ENCODE results near the gene AGBL3.

Gene AGBL3

DNA sequence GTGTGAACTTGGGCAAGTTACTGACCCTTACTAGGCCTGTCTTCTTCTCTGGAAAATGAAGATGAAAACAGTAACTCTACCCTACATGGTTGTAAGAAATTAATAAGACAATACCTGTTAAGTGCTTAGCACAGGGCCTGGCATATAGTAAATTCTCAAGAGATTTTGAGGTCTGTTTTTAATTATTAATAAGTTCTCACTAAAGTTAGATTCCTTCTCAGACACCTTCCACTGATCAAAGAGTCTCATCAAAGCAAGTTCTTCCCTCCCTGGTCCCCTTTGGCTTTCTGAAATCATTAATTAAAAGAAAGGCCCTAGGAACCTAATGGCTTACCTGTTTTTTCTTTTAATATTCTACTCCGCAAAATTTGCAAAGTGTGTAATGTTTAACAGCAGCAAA lies 166.1 kb downstream of the AGBL3 start:
- Mint-ChIP-seq H3K27me3 (ENCODE audit: low read depth) (no peaks in the 10 kb centered on the region), H3K27ac (no peak overlapping the region), H3K36me3 (ENCODE audit: low read depth) (peaks cover 70% of the 10 kb centered on the region), H3K9me3 (peaks cover 44% of the 10 kb centered on the region), H3K4me1 (ENCODE audit: low read depth) (peaks cover 44% of the 10 kb centered on the region), H3K4me3 (no peak overlapping the region)
- no peak for DNase-seq (ENCODE audit: low spot score)

DNA sequence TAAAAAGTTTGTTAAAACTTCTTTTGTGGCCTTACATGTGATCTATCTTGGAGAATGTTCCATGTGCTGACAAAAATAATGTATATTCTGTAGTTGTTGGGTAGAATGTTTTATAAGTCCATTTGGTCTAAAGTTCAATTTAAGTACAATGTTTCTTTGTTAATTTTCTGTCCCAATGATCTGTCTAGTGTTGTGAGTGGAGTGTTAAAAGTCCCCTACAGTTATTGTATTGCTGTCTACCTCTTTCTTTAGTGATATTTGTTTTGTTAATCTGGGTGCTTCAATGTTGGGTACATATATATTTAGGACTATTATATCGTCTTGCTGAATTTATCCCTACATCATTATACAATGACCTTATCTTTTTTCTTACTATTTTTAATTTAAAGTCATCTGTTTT lies 168.4 kb downstream of the AGBL3 start:
- no peak for DNase-seq (ENCODE audit: low spot score)
- Mint-ChIP-seq H3K27me3 (ENCODE audit: low read depth) (no peaks in the 10 kb centered on the region), H3K4me3 (no peak overlapping the region), H3K4me1 (ENCODE audit: low read depth) (peaks cover 40% of the 10 kb centered on the region), H3K36me3 (ENCODE audit: low read depth) (peaks cover 85% of the 10 kb centered on the region), H3K27ac (no peak overlapping the region), H3K9me3 (peaks cover 54% of the 10 kb centered on the region)

DNA sequence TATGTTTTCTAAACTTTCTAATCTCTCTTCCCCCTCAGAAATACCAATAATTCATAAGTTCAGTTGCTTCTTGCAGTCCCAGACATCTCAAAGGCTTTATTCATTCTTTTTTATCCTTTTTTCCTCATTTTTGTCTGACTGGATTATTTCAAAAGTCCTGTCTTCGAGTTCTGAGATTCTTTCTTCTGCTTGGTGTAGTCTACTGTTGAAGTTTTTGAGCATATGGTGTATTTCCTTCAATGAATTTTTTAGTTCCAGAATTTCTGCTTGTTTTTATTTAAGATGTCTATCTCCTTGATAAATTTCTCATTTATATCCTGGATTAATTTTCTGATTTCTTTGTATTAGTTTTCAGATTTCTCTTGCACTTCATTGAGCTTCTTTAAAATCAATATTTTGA lies 170.0 kb downstream of the AGBL3 start:
- DNase-seq (ENCODE audit: low spot score), result no peak
- Mint-ChIP-seq H3K4me3 (no peak overlapping the region), H3K4me1 (ENCODE audit: low read depth) (peaks cover 42% of the 10 kb centered on the region), H3K9me3 (peaks cover 61% of the 10 kb centered on the region), H3K27me3 (ENCODE audit: low read depth) (no peaks in the 10 kb centered on the region), H3K27ac (no peak overlapping the region), H3K36me3 (ENCODE audit: low read depth) (peaks cover 94% of the 10 kb centered on the region)

DNA sequence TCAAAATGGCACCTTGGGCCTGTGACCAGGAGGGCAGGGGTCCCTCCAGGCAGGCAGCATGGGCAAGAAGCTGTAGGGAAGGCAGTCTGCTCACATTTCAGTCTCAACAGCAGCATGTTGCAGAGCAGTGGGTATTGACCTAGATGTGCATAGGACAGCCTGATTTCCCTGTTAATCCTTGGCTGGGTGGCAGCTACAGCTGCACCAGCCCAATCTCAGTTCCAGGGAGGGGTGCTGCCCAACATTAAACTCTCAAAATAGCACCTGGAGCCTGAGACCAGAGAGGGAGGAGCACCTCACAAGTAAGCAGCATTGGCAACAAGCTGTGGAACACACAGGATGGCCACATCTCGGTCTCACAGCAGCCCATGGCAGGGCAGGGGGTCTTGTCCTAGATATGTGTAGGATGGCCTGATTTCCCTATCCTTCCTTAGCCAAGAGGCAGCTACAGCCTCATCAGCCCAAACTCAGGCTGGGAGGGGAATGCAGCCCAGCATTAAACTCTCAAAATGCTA lies 171.9 kb downstream of the AGBL3 start:
- Mint-ChIP-seq H3K4me1 (ENCODE audit: low read depth) (peaks cover 34% of the 10 kb centered on the region), H3K36me3 (ENCODE audit: low read depth) (peaks cover 92% of the 10 kb centered on the region), H3K4me3 (no peak overlapping the region), H3K9me3 (peaks cover 67% of the 10 kb centered on the region), H3K27ac (no peak overlapping the region), H3K27me3 (ENCODE audit: low read depth) (no peaks in the 10 kb centered on the region)
- DNase-seq (ENCODE audit: low spot score), result no peak

DNA sequence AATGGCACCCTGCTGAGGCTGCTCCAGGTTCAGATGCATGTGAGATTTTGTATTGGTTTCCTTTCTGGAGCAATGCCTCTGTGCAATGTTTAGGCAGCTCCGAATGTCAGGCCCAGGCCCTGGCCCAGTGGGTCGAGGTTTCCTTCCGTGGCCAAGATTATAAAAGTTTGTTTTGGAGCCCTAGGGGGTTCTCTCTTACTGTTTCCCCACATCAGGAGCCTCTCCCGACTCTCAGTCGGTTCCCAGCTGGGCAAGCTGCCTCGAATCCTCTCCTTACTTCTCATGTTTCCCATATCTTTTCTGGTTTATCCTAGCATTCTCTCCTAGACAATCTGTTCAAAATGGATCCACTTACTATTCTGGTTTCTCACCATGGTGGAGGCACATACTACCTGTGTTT lies 172.6 kb downstream of the AGBL3 start:
- Mint-ChIP-seq H3K36me3 (ENCODE audit: low read depth) (peaks cover 89% of the 10 kb centered on the region), H3K9me3 (peaks cover 63% of the 10 kb centered on the region), H3K27me3 (ENCODE audit: low read depth) (no peaks in the 10 kb centered on the region), H3K27ac (no peak overlapping the region), H3K4me3 (no peak overlapping the region), H3K4me1 (ENCODE audit: low read depth) (peaks cover 33% of the 10 kb centered on the region)
- no peak for DNase-seq (ENCODE audit: low spot score)

DNA sequence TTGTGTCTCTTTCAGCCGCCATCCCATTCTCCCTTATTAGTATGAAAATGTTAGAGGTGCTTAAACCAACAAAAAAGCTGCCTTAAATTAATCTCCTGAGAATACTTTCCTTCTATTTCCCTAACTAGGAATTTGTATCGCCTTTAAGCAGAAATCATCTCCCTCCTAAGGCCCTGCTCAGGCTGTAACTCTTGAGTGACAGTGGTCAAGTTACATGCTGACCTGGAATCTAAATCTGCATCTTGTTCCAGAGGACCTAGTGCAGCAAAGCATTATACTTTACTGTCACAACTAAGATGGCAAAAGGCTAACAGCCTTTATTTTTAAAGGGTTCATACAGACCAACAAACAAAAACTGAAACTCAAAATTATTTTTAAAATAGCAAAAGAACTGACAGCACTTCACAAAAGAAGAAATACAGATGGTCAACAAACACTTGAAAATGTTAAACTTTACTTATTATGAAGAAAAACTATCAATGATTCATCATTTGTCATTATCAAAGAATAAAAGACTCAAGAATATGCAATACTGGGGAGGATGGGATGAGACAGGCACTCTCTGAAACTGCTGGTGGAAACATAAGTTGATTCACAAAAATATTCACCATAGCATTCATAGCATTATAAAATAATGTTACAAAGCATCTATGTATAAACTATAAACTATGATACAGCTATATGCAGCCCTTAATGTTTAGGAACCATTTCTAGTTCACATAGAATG lies 173.2 kb downstream of the AGBL3 start:
- DNase-seq (ENCODE audit: low spot score), result no peak
- H3K27me3 Mint-ChIP-seq (ENCODE audit: low read depth), result no peaks in the 10 kb centered on the region
- peaks cover 27% of the 10 kb centered on the region for H3K4me1 Mint-ChIP-seq (ENCODE audit: low read depth)
- H3K9me3 Mint-ChIP-seq, result peaks cover 56% of the 10 kb centered on the region
- H3K4me3 Mint-ChIP-seq, result peak overlapping the region; percentile 37
- peaks cover 87% of the 10 kb centered on the region for H3K36me3 Mint-ChIP-seq (ENCODE audit: low read depth)
- peak overlapping the region; percentile 32 for H3K27ac Mint-ChIP-seq

DNA sequence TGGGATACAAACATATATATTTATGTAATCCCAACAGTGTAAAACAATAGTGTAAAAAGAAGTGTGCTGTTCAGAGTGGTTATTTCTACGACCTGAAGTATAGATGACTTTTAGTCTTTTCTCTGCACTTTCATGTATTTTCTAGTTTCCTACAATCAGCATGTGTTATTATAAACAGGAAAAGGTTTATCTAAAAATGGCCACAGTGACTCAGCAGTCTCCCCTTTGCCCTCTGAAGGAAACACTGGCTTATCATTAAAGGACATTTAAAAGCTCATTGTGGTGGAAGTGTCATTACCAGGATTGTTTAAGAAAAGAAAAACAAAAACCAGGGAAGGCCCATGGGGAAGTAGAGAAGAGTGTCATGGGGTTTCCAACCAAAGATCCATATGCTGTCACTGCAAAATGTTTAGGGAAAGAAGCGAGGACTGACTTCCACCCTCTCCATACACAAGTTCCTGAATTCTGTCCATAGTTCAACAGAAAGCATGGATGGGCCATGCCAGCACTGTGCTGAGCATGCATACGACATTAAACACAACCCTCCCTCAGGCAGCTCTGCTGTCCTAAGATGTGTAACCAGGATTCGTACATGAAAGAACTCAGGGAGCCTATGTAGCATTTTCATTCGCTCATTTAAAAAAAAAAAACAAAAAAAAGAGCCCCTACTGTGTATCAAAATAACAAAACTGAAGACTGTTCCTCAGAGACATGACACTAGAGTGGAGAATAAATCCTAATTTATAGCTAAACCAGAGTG lies 174.0 kb downstream of the AGBL3 start:
- peaks cover 86% of the 10 kb centered on the region for H3K36me3 Mint-ChIP-seq (ENCODE audit: low read depth)
- DNase-seq (ENCODE audit: low spot score), result no peak
- peak overlapping the region; percentile 50 for H3K27ac Mint-ChIP-seq
- peak overlapping the region; percentile 37 for H3K4me3 Mint-ChIP-seq
- H3K27me3 Mint-ChIP-seq (ENCODE audit: low read depth), result no peaks in the 10 kb centered on the region
- peaks cover 49% of the 10 kb centered on the region for H3K9me3 Mint-ChIP-seq
- peaks cover 25% of the 10 kb centered on the region for H3K4me1 Mint-ChIP-seq (ENCODE audit: low read depth)

DNA sequence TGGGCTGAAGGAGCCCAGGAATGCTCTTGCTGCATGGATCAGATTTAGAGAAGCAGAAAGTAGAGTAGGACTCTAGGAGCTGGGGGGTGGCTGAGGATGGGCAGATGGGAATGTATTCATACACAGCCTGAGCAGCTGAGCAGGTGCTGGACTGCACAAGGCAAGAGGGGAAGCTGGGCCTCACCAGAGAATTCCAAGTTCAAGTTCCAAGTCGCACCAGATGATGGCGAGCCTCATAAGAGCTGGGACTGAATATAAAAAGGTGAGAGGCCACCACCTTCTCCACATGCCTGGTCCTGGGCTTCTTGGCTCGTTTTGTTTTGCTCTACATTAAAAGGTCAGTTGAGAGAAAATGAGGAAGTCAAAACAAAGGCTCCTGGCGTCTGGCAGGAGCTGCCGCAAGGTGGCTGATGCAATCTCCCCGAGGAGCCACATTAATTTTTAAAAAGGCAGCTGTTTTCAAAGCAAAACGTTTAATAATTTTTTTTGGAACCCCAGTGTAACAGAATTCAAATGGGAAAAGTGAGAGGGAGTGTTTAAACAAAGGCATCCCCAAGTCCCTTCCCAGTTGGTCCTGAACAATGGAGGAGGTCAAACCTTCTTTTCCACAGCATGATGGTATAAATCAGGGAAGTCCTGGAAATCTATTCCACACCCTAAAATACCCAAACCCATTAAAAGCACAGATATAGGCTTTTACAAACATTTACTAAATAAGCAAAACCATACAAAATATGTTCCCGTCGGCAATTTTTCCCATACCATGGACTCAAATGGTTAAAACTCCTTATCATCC lies 174.7 kb downstream of the AGBL3 start:
- H3K27me3 Mint-ChIP-seq (ENCODE audit: low read depth), result no peaks in the 10 kb centered on the region
- no peak for DNase-seq (ENCODE audit: low spot score)
- peaks cover 42% of the 10 kb centered on the region for H3K9me3 Mint-ChIP-seq
- peaks cover 25% of the 10 kb centered on the region for H3K4me1 Mint-ChIP-seq (ENCODE audit: low read depth)
- H3K27ac Mint-ChIP-seq, result peak overlapping the region; percentile 50
- peaks cover 82% of the 10 kb centered on the region for H3K36me3 Mint-ChIP-seq (ENCODE audit: low read depth)
- H3K4me3 Mint-ChIP-seq, result peak overlapping the region; percentile 7

DNA sequence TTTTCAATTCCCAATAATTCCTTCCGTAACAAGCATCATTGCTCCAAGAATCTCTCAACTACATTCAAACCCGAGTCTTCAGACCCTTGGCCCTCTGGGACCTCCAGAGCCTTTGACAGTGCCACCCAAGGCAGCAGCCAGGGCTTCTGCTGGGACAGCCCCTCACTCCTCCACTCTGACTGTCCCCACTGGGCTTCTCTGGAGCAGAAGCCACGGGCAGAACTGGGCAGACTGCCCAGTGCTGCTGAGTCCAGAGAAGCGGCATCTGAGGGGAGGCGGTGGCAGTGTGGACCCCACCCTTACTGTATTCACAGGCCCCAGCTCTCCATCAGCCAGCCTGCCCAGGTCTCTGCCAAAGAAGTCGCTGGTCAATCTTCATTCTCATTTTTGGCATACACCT lies 175.4 kb downstream of the AGBL3 start:
- H3K4me1 Mint-ChIP-seq (ENCODE audit: low read depth), result peaks cover 25% of the 10 kb centered on the region
- H3K27me3 Mint-ChIP-seq (ENCODE audit: low read depth), result no peaks in the 10 kb centered on the region
- peaks cover 77% of the 10 kb centered on the region for H3K36me3 Mint-ChIP-seq (ENCODE audit: low read depth)
- peaks cover 36% of the 10 kb centered on the region for H3K9me3 Mint-ChIP-seq
- no peak for DNase-seq (ENCODE audit: low spot score)
- H3K27ac Mint-ChIP-seq, result no peak overlapping the region
- no peak overlapping the region for H3K4me3 Mint-ChIP-seq

DNA sequence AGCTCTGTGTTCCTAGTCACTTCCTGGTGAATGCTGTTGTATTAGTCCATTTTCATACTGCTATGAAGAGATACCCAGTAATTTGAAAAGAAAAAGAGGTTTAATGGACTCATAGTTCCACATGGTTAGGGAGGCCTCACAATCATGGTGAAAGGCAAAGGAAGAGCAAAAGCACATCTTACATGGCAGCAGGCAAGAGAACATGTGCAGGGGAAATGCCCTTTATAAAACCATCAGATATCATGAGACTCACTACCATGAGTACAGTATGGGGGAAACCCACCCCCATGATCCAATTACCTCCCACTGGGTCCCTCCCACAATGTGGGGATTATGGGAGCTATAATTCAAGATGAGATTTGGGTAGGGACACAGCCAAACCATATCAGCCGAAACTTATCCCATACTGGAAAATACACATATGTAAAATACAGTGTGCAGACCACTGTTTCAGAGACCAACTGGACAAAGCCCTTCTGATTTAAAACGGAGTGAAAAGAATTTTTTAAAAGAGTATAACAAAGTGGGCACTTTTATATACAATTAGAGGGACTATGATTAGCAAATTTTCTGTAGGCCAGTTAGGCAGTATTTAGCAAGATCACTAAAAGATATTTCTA lies 176.2 kb downstream of the AGBL3 start:
- DNase-seq (ENCODE audit: low spot score), result no peak
- Mint-ChIP-seq H3K4me1 (ENCODE audit: low read depth) (peaks cover 28% of the 10 kb centered on the region), H3K36me3 (ENCODE audit: low read depth) (peaks cover 73% of the 10 kb centered on the region), H3K9me3 (peaks cover 28% of the 10 kb centered on the region), H3K4me3 (no peak overlapping the region), H3K27ac (no peak overlapping the region), H3K27me3 (ENCODE audit: low read depth) (no peaks in the 10 kb centered on the region)

DNA sequence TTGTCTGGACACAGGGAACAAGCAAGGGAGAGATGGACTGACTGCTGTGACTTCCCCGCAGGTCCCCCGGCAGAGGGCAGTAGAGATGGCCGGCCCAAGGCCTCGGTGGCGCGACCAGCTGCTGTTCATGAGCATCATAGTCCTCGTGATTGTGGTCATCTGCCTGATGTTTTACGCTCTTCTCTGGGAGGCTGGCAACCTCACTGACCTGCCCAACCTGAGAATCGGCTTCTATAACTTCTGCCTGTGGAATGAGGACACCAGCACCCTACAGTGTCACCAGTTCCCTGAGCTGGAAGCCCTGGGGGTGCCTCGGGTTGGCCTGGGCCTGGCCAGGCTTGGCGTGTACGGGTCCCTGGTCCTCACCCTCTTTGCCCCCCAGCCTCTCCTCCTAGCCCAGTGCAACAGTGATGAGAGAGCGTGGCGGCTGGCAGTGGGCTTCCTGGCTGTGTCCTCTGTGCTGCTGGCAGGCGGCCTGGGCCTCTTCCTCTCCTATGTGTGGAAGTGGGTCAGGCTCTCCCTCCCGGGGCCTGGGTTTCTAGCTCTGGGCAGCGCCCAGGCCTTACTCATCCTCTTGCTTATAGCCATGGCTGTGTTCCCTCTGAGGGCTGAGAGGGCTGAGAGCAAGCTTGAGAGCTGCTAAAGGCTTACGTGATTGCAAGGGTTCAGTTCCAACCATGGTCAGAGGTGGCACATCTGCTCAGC lies 178.2 kb downstream of the AGBL3 start:
- H3K36me3 Mint-ChIP-seq (ENCODE audit: low read depth), result peaks cover 73% of the 10 kb centered on the region
- H3K4me1 Mint-ChIP-seq (ENCODE audit: low read depth), result peaks cover 37% of the 10 kb centered on the region
- DNase-seq (ENCODE audit: low spot score), result no peak

DNA sequence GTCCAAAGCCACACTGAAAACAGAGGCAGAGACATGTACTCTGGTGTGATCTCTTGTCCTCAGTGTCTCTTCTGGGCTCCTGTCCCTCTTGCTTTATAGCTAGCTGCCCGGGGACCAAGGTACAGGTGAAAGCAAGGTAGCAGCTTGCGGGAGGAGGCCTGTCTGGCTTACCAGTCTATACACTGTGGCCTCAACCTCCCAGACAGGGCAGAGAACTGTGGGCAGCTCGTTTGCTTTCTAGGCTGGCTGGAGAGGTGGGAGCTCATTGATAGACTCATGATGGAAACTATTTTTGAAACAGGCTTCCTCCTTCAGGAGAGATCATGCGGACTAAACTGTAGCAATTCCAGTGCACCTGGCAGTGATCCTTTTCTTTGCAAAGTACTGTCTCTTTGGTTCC lies 179.6 kb downstream of the AGBL3 start:
- H3K36me3 Mint-ChIP-seq (ENCODE audit: low read depth), result peaks cover 63% of the 10 kb centered on the region
- H3K27ac Mint-ChIP-seq, result no peak overlapping the region
- H3K27me3 Mint-ChIP-seq (ENCODE audit: low read depth), result no peaks in the 10 kb centered on the region
- no peak for DNase-seq (ENCODE audit: low spot score)
- peaks cover 12% of the 10 kb centered on the region for H3K9me3 Mint-ChIP-seq
- peaks cover 30% of the 10 kb centered on the region for H3K4me1 Mint-ChIP-seq (ENCODE audit: low read depth)
- no peak overlapping the region for H3K4me3 Mint-ChIP-seq

More for the DNA sequence above, 178.2 kb downstream of the AGBL3 start:
- H3K9me3 Mint-ChIP-seq, result peaks cover 19% of the 10 kb centered on the region
- H3K27me3 Mint-ChIP-seq (ENCODE audit: low read depth), result no peaks in the 10 kb centered on the region
- no peak overlapping the region for H3K27ac Mint-ChIP-seq
- H3K4me3 Mint-ChIP-seq, result no peak overlapping the region

DNA sequence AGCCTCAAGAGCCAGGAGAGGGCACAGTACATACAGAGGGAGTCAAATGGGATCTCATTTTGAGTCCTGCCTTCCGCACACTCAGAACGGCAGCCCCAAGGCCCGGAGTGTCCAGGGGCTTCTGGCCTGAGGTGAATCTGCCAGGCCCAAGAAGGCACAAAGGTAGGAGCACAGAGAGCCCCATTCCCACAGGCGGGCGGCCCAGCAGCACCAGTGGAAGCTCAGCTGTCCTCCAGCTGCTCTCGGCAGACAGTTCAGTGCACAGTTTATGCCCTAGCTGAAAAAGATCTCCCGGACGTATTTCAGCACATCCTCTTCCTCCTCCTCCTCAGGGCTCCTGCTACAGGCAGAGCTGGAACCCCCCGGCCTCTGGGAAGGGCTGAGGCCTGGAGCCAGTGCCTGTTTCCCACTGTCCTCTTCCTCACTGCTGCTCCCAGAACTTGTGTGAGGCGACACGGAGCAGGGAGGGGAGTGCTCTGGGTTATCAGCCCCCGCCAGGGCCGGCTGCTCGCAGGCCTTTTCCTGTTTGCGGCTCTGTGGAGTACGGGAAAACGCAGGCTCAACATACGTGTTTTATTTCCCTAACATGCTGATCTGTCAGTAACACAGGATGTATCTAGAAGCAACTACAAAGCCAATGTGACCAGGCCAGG lies 180.2 kb downstream of the AGBL3 start:
- H3K4me1 Mint-ChIP-seq (ENCODE audit: low read depth), result peaks cover 31% of the 10 kb centered on the region
- H3K27ac Mint-ChIP-seq, result no peak overlapping the region
- peaks cover 57% of the 10 kb centered on the region for H3K36me3 Mint-ChIP-seq (ENCODE audit: low read depth)
- no peak for DNase-seq (ENCODE audit: low spot score)
- H3K9me3 Mint-ChIP-seq, result peaks cover 12% of the 10 kb centered on the region
- H3K27me3 Mint-ChIP-seq (ENCODE audit: low read depth), result no peaks in the 10 kb centered on the region
- no peak overlapping the region for H3K4me3 Mint-ChIP-seq
